ENCODE measurements around the gene G6PC3. TPM values are rescaled to one million over a fixed set of nuclear protein-coding genes. Genes with fewer than 3 reads are reported as not detected.
"Not testable (repeated sequence)": the region's sequence is repeated elsewhere in the genome, so short reads cannot be mapped to it uniquely, and the experiment has no call there.

The G6PC3 gene
- total RNA-seq, 2 donors from 2014 or later: 18.4 to 19.7 TPM

- no peak overlapping the region for H3K27ac Mint-ChIP-seq
Measured at GRCh38 chr17:44119798-44120197, 49.3 kb downstream of the G6PC3 start.

GRCh38 chr17:44120281-44120680 lies 49.7 kb downstream of the G6PC3 start:
- not testable (repeated sequence) for H3K27me3 Mint-ChIP-seq (ENCODE audit: low read depth); DNase-seq; H3K27ac Mint-ChIP-seq; H3K9me3 Mint-ChIP-seq; H3K4me3 Mint-ChIP-seq; ATAC-seq (replicated peaks in 1 of 2); H3K36me3 Mint-ChIP-seq (ENCODE audit: insufficient read depth in 2 of 2)
- peaks cover 24% of the 10 kb centered on the region for H3K4me1 Mint-ChIP-seq (ENCODE audit: low read depth)

More at GRCh38 chr17:44119798-44120197, 49.3 kb downstream of the G6PC3 start:
- Mint-ChIP-seq H3K36me3 (ENCODE audit: insufficient read depth in 2 of 2) (peaks cover 0 to 4% of the 10 kb centered on the region in 2 donors), H3K4me1 (ENCODE audit: low read depth) (peaks cover 24% of the 10 kb centered on the region), H3K9me3 (no peaks in the 10 kb centered on the region), H3K4me3 (no peak overlapping the region), H3K27me3 (ENCODE audit: low read depth) (no peaks in the 10 kb centered on the region)
- ATAC-seq (replicated peaks in 1 of 2): no peak
- DNase-seq: no peak

DNA sequence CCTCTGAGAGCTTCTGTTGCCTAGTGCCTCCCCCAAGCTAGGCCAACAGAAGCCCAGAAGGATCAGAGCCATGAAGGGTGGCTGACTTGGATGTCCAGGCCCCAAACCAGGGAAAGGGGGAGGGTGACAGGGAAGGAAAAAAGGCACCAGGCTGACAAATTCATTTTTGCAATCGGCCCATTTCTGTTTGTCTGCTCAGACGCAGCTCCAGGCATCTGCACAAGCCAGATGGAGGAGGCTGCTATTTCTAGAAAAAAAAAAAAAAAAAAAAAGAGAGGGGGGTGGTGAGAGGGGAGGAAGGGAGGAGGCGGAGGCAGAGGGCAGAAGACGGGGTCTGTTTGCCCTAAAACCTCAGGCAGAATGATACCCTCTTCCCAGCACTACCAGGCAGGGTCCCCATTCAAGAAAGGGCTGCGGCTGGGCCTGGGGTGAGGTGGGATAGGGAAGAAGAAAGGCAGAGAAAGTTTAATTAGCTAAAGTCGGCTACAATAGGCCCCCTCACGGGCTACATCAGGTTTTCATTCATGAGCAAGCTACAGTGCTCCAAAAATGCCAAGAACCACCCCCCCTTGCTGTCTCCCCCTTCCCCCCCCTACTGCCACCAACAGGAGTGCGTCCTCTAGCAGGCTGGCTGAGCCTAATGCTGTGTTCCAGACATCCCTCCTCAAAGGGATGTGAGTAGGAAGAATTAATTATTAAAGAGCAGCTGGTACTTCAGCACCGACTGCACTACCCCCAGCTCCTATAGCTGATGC lies 50.5 kb downstream of the G6PC3 start:
- H3K27me3 Mint-ChIP-seq (ENCODE audit: low read depth): no peaks in the 10 kb centered on the region
- DNase-seq (no peak), ATAC-seq (replicated peaks in 1 of 2) (no peak)
- no peak overlapping the region for H3K27ac Mint-ChIP-seq
- H3K4me1 Mint-ChIP-seq (ENCODE audit: low read depth): peaks cover 24% of the 10 kb centered on the region
- H3K9me3 Mint-ChIP-seq: no peaks in the 10 kb centered on the region
- H3K4me3 Mint-ChIP-seq: no peak overlapping the region
- H3K36me3 Mint-ChIP-seq (ENCODE audit: insufficient read depth in 2 of 2): peaks cover 0 to 4% of the 10 kb centered on the region in 2 donors

DNA sequence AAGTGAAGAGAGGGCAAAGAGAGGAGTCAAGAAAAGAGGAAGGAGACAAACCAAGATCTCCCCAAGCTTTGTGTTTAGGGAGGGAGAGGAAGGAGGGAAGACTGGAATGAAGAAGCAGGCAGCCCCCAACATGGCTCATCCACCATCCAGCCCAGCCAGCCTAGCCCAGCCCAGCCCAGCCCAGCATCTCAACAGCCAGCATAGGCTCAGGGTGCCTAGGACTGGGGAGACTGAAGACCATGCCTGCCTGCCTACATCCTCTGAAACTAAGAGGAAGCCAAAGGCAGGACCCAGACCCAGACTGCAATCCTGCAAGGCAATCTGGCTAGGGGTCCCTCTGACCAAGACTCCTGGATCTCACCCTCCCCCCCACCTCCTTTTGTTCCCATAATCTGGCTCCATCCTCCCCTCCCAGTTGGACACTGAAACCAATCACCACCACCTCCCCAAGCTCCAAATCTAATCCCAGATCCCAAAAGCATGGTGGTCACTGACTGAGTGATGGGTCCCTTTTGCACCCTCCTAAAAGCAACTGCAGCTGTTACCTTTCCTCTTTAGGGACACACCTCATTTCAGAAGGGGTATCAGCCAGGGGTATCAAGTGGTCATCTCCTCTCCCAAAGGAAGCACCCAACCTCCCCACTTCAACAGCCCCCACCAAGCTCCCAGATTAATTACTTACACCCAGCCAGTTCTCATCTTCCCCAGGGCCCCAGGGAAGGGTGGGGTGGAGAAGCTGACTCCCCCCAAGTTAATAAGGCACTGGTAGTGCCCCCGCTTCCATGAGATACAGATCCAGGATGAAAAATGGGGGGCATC lies 51.7 kb downstream of the G6PC3 start:
- Mint-ChIP-seq H3K36me3 (ENCODE audit: insufficient read depth in 2 of 2) (peaks cover 0 to 4% of the 10 kb centered on the region in 2 donors), H3K9me3 (no peaks in the 10 kb centered on the region), H3K27me3 (ENCODE audit: low read depth) (no peaks in the 10 kb centered on the region), H3K4me3 (peak overlapping the region; percentile 92 to 95), H3K27ac (peak overlapping the region; percentile 51), H3K4me1 (ENCODE audit: low read depth) (peaks cover 24% of the 10 kb centered on the region)
- no peak for ATAC-seq (replicated peaks in 1 of 2)
- DNase-seq: no peak

GRCh38 chr17:44122816-44123355 lies 52.4 kb downstream of the G6PC3 start:
- H3K36me3 Mint-ChIP-seq (ENCODE audit: insufficient read depth in 2 of 2): peaks cover 0 to 4% of the 10 kb centered on the region in 2 donors
- ATAC-seq (replicated peaks in 1 of 2): peak in 1 of 2 donors; percentile 29
- H3K27ac Mint-ChIP-seq: peak overlapping the region; percentile 51
- no peaks in the 10 kb centered on the region for H3K27me3 Mint-ChIP-seq (ENCODE audit: low read depth)
- peak; percentile 33 to 36 for DNase-seq
- no peaks in the 10 kb centered on the region for H3K9me3 Mint-ChIP-seq
- peaks cover 24% of the 10 kb centered on the region for H3K4me1 Mint-ChIP-seq (ENCODE audit: low read depth)
- peak overlapping the region; percentile 92 to 95 for H3K4me3 Mint-ChIP-seq

- Mint-ChIP-seq H3K4me3 (peak within 1 kb of the TSS; percentile 92 to 95), H3K36me3 (ENCODE audit: insufficient read depth in 2 of 2) (peaks cover 0 to 4% of the 10 kb centered on the region in 2 donors), H3K9me3 (no peaks in the 10 kb centered on the region), H3K27ac (peak within 1 kb of the TSS; percentile 60), H3K27me3 (ENCODE audit: low read depth) (no peaks in the 10 kb centered on the region), H3K4me1 (ENCODE audit: low read depth) (peaks cover 24% of the 10 kb centered on the region)
- ATAC-seq (replicated peaks in 1 of 2) (peak; percentile 95 to 96), DNase-seq (peak; percentile 97)
Measured at GRCh38 chr17:44123356-44124117, 53.0 kb downstream of the G6PC3 start, which contains the start of gene HDAC5. HDAC5 (minus strand) TSS chr17:44123641; CDS start chr17:44117515, 6,126 bp downstream.

- peak overlapping the region; percentile 78 to 90 for H3K4me3 Mint-ChIP-seq
- ATAC-seq (replicated peaks in 1 of 2): no peak
- peaks cover 24% of the 10 kb centered on the region for H3K4me1 Mint-ChIP-seq (ENCODE audit: low read depth)
- H3K36me3 Mint-ChIP-seq (ENCODE audit: insufficient read depth in 2 of 2): peaks cover 0 to 4% of the 10 kb centered on the region in 2 donors
- no peaks in the 10 kb centered on the region for H3K9me3 Mint-ChIP-seq
- H3K27me3 Mint-ChIP-seq (ENCODE audit: low read depth): no peaks in the 10 kb centered on the region
- no peak for DNase-seq
- peak overlapping the region; percentile 60 for H3K27ac Mint-ChIP-seq
Measured at GRCh38 chr17:44124118-44124438, 53.5 kb downstream of the G6PC3 start.

Other genes with a start within 250 kb of the G6PC3 start
- gene MPP3, start 237.6 kb upstream of the G6PC3 start, total RNA-seq: not detected
- gene CD300LG, start 223.6 kb upstream of the G6PC3 start, total RNA-seq: not detected
- gene MPP2, start 163.2 kb upstream of the G6PC3 start, total RNA-seq: 1 to 10 TPM; 4.0 to 4.1 TPM
- not detected for gene PPY, start 128.3 kb upstream of the G6PC3 start, total RNA-seq
- not detected for gene PYY, start 116.8 kb upstream of the G6PC3 start, total RNA-seq
- gene NAGS, start 66.1 kb upstream of the G6PC3 start, total RNA-seq: 1 to 10 TPM; 1.4 to 1.8 TPM
- gene TMEM101, start 55.8 kb upstream of the G6PC3 start, total RNA-seq: 10 to 100 TPM; 32.3 to 34.9 TPM
- gene LSM12, start 4.1 kb upstream of the G6PC3 start, total RNA-seq: 10 to 100 TPM; 46.0 to 52.8 TPM
- 10 to 100 TPM; 34.7 to 37.8 TPM for gene HDAC5, start 52.9 kb downstream of the G6PC3 start, total RNA-seq
- gene HROB, start 71.2 kb downstream of the G6PC3 start, total RNA-seq: 10 to 100 TPM; 20.7 to 27.8 TPM
- under 1 TPM; 0.34 to 0.44 TPM for gene ASB16, start 100.0 kb downstream of the G6PC3 start, total RNA-seq
- 10 to 100 TPM; 40.8 to 46.2 TPM for gene TMUB2, start 116.2 kb downstream of the G6PC3 start, total RNA-seq
- gene ATXN7L3, start 129.1 kb downstream of the G6PC3 start, total RNA-seq: 10 to 100 TPM; 96.1 to 97.6 TPM
- 100 to 1,000 TPM; 105 to 125 TPM for gene UBTF, start 148.9 kb downstream of the G6PC3 start, total RNA-seq
- not detected for gene SLC4A1, start 197.4 kb downstream of the G6PC3 start, total RNA-seq
- gene RUNDC3A, start 237.9 kb downstream of the G6PC3 start, total RNA-seq: 1 to 10 TPM in 1 of 2 donors, under 1 TPM in 1; 0.35 to 1.4 TPM